ENCODE data around the gene PABPC4L.

Gene PABPC4L

GRCh38 chr4:134189480-134189879, 12.1 kb downstream of the PABPC4L start:
- no peaks in the 10 kb centered on the region for H3K36me3 ChIP-seq (ENCODE audit: insufficient read depth, low read length)
- H3K4me2 ChIP-seq (ENCODE audit: low read length): no peak overlapping the region
- H3K27me3 ChIP-seq (ENCODE audit: control insufficient read depth, insufficient read depth, low read length): no peaks in the 10 kb centered on the region
- no peaks in the 10 kb centered on the region for H3K4me1 ChIP-seq (ENCODE audit: control insufficient read depth, insufficient read depth, low read length)
- no peak overlapping the region for H3K9ac ChIP-seq (ENCODE audit: low read depth, low read length)
- H3K4me3 ChIP-seq (ENCODE audit: low read length): no peak overlapping the region
- H3K9me3 ChIP-seq (replicated peaks; ENCODE audit: low read length): no peaks in the 10 kb centered on the region

- no peaks in the 10 kb centered on the region for H3K9me3 ChIP-seq (replicated peaks; ENCODE audit: low read length)
- no peak overlapping the region for H3K9ac ChIP-seq (ENCODE audit: low read depth, low read length)
- H3K36me3 ChIP-seq (ENCODE audit: insufficient read depth, low read length): no peaks in the 10 kb centered on the region
- H3K4me3 ChIP-seq (ENCODE audit: low read length): no peak overlapping the region
- H3K4me2 ChIP-seq (ENCODE audit: low read length): no peak overlapping the region
- no peaks in the 10 kb centered on the region for H3K4me1 ChIP-seq (ENCODE audit: control insufficient read depth, insufficient read depth, low read length)
- no peaks in the 10 kb centered on the region for H3K27me3 ChIP-seq (ENCODE audit: control insufficient read depth, insufficient read depth, low read length)
These were observed 22.9 kb downstream of the PABPC4L start for GRCh38 chr4:134178706-134179105.

GRCh38 chr4:134174271-134174670, 27.3 kb downstream of the PABPC4L start:
- H3K4me2 ChIP-seq (ENCODE audit: low read length): no peak overlapping the region

DNA sequence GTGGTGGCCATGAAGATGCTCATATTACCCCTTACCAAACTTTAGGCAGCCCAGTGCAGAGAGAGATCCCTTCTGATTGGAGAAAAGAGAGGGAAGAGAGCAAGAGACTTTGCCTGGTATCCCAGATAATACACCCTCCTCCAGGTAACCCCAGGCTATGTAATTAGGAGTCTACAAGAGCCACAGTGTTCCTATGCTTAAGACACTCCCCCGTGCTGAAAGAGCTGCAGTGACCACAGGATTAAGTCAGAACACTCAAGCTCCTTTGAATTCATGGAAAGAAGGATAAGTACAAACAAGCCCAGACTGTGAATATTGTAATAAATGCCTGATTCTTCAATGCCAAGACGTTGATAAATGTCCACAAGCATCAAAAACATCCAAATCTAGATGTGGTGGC, 41.4 kb downstream of the PABPC4L start:
- Histone ChIP-seq H3K4me1 (ENCODE audit: control insufficient read depth, insufficient read depth, low read length) (no peaks in the 10 kb centered on the region), H3K9me3 (replicated peaks; ENCODE audit: low read length) (no peaks in the 10 kb centered on the region), H3K36me3 (ENCODE audit: insufficient read depth, low read length) (no peaks in the 10 kb centered on the region), H3K4me2 (ENCODE audit: low read length) (no peak overlapping the region), H3K27me3 (ENCODE audit: control insufficient read depth, insufficient read depth, low read length) (no peaks in the 10 kb centered on the region), H3K9ac (ENCODE audit: low read depth, low read length) (no peak overlapping the region), H3K4me3 (ENCODE audit: low read length) (no peak overlapping the region)

More at GRCh38 chr4:134174271-134174670, 27.3 kb downstream of the PABPC4L start:
- H3K27me3 ChIP-seq (ENCODE audit: control insufficient read depth, insufficient read depth, low read length): no peaks in the 10 kb centered on the region
- H3K36me3 ChIP-seq (ENCODE audit: insufficient read depth, low read length): no peaks in the 10 kb centered on the region
- no peak overlapping the region for H3K4me3 ChIP-seq (ENCODE audit: low read length)
- H3K9me3 ChIP-seq (replicated peaks; ENCODE audit: low read length): no peaks in the 10 kb centered on the region
- H3K4me1 ChIP-seq (ENCODE audit: control insufficient read depth, insufficient read depth, low read length): no peaks in the 10 kb centered on the region
- no peak overlapping the region for H3K9ac ChIP-seq (ENCODE audit: low read depth, low read length)

DNA sequence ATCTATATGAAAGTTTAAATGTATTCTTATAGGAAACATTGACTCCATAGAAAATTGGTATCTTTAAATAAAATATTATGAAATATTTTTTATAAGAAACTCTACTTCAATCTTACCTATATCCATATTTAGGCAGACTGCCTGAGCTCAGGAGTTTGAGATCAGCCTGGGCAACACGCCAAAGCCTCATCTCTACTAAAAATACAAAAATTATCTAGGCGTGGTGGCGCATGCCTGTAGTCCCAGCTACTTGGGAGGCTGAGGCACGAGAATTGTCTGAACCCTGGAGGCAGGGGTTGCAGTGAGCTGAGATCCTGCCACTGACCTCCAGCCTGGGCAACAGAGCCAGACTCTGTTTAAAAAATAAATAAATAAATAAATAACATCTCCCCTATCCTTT, 47.5 kb downstream of the PABPC4L start:
- Histone ChIP-seq H3K27me3 (ENCODE audit: control insufficient read depth, insufficient read depth, low read length) (no peaks in the 10 kb centered on the region), H3K4me2 (ENCODE audit: low read length) (no peak overlapping the region), H3K4me1 (ENCODE audit: control insufficient read depth, insufficient read depth, low read length) (no peaks in the 10 kb centered on the region), H3K9ac (ENCODE audit: low read depth, low read length) (no peak overlapping the region), H3K4me3 (ENCODE audit: low read length) (no peak overlapping the region), H3K9me3 (replicated peaks; ENCODE audit: low read length) (no peaks in the 10 kb centered on the region), H3K36me3 (ENCODE audit: insufficient read depth, low read length) (no peaks in the 10 kb centered on the region)

GRCh38 chr4:134147941-134148340, 53.6 kb downstream of the PABPC4L start:
- H3K4me1 ChIP-seq (ENCODE audit: control insufficient read depth, insufficient read depth, low read length): no peaks in the 10 kb centered on the region
- H3K4me3 ChIP-seq (ENCODE audit: low read length): no peak overlapping the region
- no peak overlapping the region for H3K4me2 ChIP-seq (ENCODE audit: low read length)
- no peaks in the 10 kb centered on the region for H3K27me3 ChIP-seq (ENCODE audit: control insufficient read depth, insufficient read depth, low read length)
- no peaks in the 10 kb centered on the region for H3K36me3 ChIP-seq (ENCODE audit: insufficient read depth, low read length)
- H3K9ac ChIP-seq (ENCODE audit: low read depth, low read length): no peak overlapping the region
- H3K9me3 ChIP-seq (replicated peaks; ENCODE audit: low read length): no peaks in the 10 kb centered on the region
